Osteocyte (in vitro differentiated cells): ENCODE measurements around the gene C10orf71. TPM values are rescaled to one million over a fixed set of nuclear protein-coding genes. Genes with fewer than 3 reads are reported as not detected.

Experiments
- DNase-seq: peaks from one replicate; pipeline ENCODE4 v3.0.0; 2021; ENCODE audit warnings: mixed read lengths; ENCODE audit not compliant: unreplicated experiment; ENCODE audit errors: extremely low spot score
- H3K27ac Mint-ChIP-seq: one replicate; pipeline ENCODE4 v1.8.0; 2021; ENCODE audit warnings: mild to moderate bottlenecking, mixed read lengths; ENCODE audit not compliant: unreplicated experiment
- H3K27me3 Mint-ChIP-seq: one replicate; pipeline ENCODE4 v1.8.0; 2021; ENCODE audit warnings: mixed read lengths; ENCODE audit not compliant: unreplicated experiment
- H3K36me3 Mint-ChIP-seq: one replicate; pipeline ENCODE4 v1.8.0; 2021; ENCODE audit warnings: mixed read lengths; ENCODE audit not compliant: unreplicated experiment
- H3K4me1 Mint-ChIP-seq: one replicate; pipeline ENCODE4 v1.8.0; 2021; ENCODE audit warnings: mixed read lengths; ENCODE audit not compliant: unreplicated experiment
- H3K4me3 Mint-ChIP-seq: one replicate; pipeline ENCODE4 v1.8.0; 2021; ENCODE audit warnings: mild to moderate bottlenecking, moderate library complexity, mixed read lengths; ENCODE audit not compliant: unreplicated experiment
- H3K9me3 Mint-ChIP-seq: one replicate; pipeline ENCODE4 v1.8.0; 2021; ENCODE audit warnings: mixed read lengths; ENCODE audit not compliant: unreplicated experiment
- CTCF ChIP-seq: fragments of 200-600 bp; sonication (generic); IDR thresholded peaks from 2 replicates; pipeline ENCODE4 v1.5.0; 2021; ENCODE audit warnings: antibody characterized with exemption, mild to moderate bottlenecking, moderate library complexity
- total RNA-seq: library from RNA; stranded (reverse); gene quantifications from 2 replicates; pipeline ENCODE4 v1.2.1, GENCODE V29; 2021

The C10orf71 gene
- total RNA-seq, 1 donor from 2014 or later, result not detected

- H3K4me1 Mint-ChIP-seq, result no peaks in the 10 kb centered on the region
- H3K9me3 Mint-ChIP-seq, result no peaks in the 10 kb centered on the region
- TF ChIP-seq CTCF, result no peak
- no peak overlapping the region for H3K27ac Mint-ChIP-seq
- peaks cover 6% of the 10 kb centered on the region for H3K27me3 Mint-ChIP-seq
- peak; percentile 62 for DNase-seq
- H3K4me3 Mint-ChIP-seq, result no peak overlapping the region
- H3K36me3 Mint-ChIP-seq, result no peaks in the 10 kb centered on the region
These were observed 16.1 kb upstream of the C10orf71 start for GRCh38 chr10:49282879-49283341.

- no peak for TF ChIP-seq CTCF
- H3K36me3 Mint-ChIP-seq, result no peaks in the 10 kb centered on the region
- DNase-seq, result no peak
- peaks cover 6% of the 10 kb centered on the region for H3K27me3 Mint-ChIP-seq
- H3K27ac Mint-ChIP-seq, result no peak overlapping the region
- H3K4me3 Mint-ChIP-seq, result no peak overlapping the region
- no peaks in the 10 kb centered on the region for H3K4me1 Mint-ChIP-seq
- H3K9me3 Mint-ChIP-seq, result no peaks in the 10 kb centered on the region
These were observed 15.5 kb upstream of the C10orf71 start for GRCh38 chr10:49283491-49283890.

GRCh38 chr10:49284356-49284755 is 14.6 kb upstream of the C10orf71 start:
- no peak for TF ChIP-seq CTCF
- H3K27ac Mint-ChIP-seq, result no peak overlapping the region
- peaks cover 7% of the 10 kb centered on the region for H3K27me3 Mint-ChIP-seq
- no peaks in the 10 kb centered on the region for H3K4me1 Mint-ChIP-seq
- no peak for DNase-seq
- H3K4me3 Mint-ChIP-seq, result no peak overlapping the region
- H3K9me3 Mint-ChIP-seq, result no peaks in the 10 kb centered on the region
- H3K36me3 Mint-ChIP-seq, result no peaks in the 10 kb centered on the region

GRCh38 chr10:49285232-49285631 is 13.7 kb upstream of the C10orf71 start:
- Mint-ChIP-seq H3K27ac (no peak overlapping the region), H3K4me1 (no peaks in the 10 kb centered on the region), H3K4me3 (no peak overlapping the region), H3K27me3 (peaks cover 12% of the 10 kb centered on the region), H3K36me3 (no peaks in the 10 kb centered on the region), H3K9me3 (no peaks in the 10 kb centered on the region)
- DNase-seq, result no peak
- TF ChIP-seq CTCF, result no peak

- Mint-ChIP-seq H3K27ac (no peak overlapping the region), H3K4me1 (no peaks in the 10 kb centered on the region), H3K36me3 (no peaks in the 10 kb centered on the region), H3K4me3 (no peak overlapping the region), H3K27me3 (peaks cover 17% of the 10 kb centered on the region), H3K9me3 (no peaks in the 10 kb centered on the region)
- no peak for TF ChIP-seq CTCF
- no peak for DNase-seq
These were observed 12.3 kb upstream of the C10orf71 start for GRCh38 chr10:49286686-49287085.
